Amniotic stem cell (primary cell): ENCODE data around the gene ATP5PD.

Source experiments
- DNase-seq: peaks from one replicate; lab custom pipeline; 2025; lab: John Stamatoyannopoulos, UW

Gene ATP5PD

DNA sequence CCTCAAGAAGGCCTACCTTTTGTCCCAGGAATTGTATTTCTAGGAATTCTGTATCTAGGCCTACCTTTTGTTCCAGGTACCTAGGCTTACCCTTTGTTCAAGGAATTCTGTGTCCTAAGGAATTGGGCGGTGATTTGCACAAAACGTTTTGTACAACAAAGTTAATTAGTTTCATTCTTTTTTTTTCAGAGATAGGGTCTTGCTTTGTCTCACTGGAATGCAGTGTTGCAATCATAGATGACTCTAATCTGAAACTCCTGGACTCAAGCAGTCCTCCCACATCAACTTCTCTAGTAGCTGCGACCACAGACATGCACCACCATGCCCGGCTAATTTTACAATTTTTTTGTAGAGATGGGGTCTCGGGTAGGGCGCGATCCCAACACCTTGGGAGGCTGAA, 52.3 kb downstream of the ATP5PD start:
- DNase-seq = no peak

DNA sequence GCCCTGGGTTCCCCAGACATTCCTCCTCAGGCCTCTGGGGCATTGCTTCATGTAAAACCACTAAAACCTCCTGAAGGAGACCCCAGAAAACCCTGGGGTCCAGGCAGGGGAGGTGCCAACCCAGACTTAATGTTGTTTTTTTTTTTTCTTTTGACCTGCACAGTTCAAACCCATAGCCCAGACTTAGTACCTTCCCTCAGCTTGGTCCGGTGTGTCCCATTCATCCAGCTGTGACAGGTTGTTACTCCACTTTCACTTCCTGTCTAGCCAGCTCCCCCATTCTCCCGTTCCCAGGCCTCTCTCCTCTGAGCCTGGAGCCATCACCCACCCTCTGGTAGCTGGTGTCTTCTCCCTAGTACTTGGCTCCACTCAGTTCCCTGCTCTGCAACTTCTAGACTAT, 54.5 kb downstream of the ATP5PD start:
- DNase-seq = no peak

DNA sequence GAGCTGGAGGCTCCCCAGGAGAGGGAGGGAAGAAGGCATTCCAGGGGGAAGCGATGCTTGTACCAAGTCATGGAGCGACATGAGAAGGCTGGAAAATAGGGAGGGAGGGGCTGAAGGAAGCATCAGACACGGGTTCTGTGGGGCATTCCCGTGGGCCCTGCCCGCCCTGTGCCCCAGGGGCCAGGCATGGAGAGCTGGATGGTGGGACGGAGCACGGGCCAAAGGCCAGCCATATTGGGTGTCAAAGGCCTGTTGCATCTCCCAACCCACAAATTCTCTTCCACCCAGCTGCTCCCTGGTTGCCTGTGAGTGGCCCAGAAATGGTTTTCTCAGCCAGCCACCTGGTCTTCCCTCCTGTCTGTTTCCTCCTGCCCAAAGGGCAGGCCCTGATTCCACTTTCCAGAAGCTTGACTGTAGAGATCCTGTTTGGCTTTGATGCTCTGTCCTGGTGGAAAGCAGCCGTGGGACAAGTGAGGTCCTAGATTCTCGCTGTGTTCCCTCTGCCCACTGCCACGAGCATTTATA, 56.1 kb downstream of the ATP5PD start:
- DNase-seq = no peak
